Adrenal gland (tissue), 12 donors: ENCODE measurements around the gene ULK3. TPM values are rescaled to one million over a fixed set of nuclear protein-coding genes. Genes with fewer than 3 reads are reported as not detected.
A peak's percentile ranks its signal among the peaks of the same experiment; 100 is the strongest.

Experiments used
- DNase-seq, 7 donors: peaks; one replicate each; pipeline ENCODE4 v3.0.0-alpha.2; 2019 to 2020
- H3K27ac ChIP-seq, 5 donors: fragments of 200-600 bp; sonication (generic) in 4 of 5; 1 replicate in 3 of 5; 2 replicates in 2 of 5; pipeline versions ENCODE4 v1.5.1 to v1.8.0; 2016 to 2020; ENCODE audit warnings: mild to moderate bottlenecking in 1 of 5
- H3K27me3 ChIP-seq: fragments of 200-600 bp; 2 replicates; pipeline ENCODE4 v1.8.0; 2021
- H3K36me3 ChIP-seq, 2 donors: fragments of 200-600 bp; replicated peaks in 1 of 2; 1 replicate in 1 of 2; 2 replicates in 1 of 2; pipeline versions ENCODE4 v1.5.1 to v1.8.0; 2018 to 2022
- H3K4me1 ChIP-seq, 2 donors: fragments of 200-600 bp; replicated peaks in 1 of 2; 1 replicate in 1 of 2; 2 replicates in 1 of 2; pipeline versions ENCODE4 v1.5.1 to v1.8.0; 2018 to 2021
- H3K4me3 ChIP-seq, 4 donors: fragments of 200-600 bp; sonication (generic) in 3 of 4; one replicate each; pipeline ENCODE4 v1.5.1; 2016 to 2018
- H3K9me3 ChIP-seq, 3 donors: fragments of 200-600 bp; sonication (generic) in 1 of 3; replicated peaks in 1 of 3; 1 replicate in 2 of 3; 2 replicates in 1 of 3; pipeline versions ENCODE4 v1.5.1 to v1.8.0; 2016 to 2021
- POLR2A ChIP-seq, 2 donors: fragments of 450-650 bp; IDR thresholded peaks; one replicate each; pipeline ENCODE4 v1.6.1; 2017; ENCODE audit warnings: antibody characterized with exemption in 2 of 2, mild to moderate bottlenecking in 2 of 2, moderate library complexity in 1 of 2
- whole genome bisulfite sequencing, 4 donors: extraction: QIAGEN DNeasy Blood & Tissue Kit in 2 of 4; methylation state at CpG; one replicate each; pipeline versions ENCODE4 v1.1.5 to v1.1.7; 2013 to 2017; 5-methylcytosine and 5-hydroxymethylcytosine counted together
- intact Hi-C, 2 donors: fragments of 100-400 bp; cut with DNase I; formaldehyde crosslinking; loops; one replicate each; pipeline versions ENCODE4 v1.14.1 to v1.15.0; 2022 to 2023
- polyA plus RNA-seq, 3 donors: library from polyadenylated mRNA; stranded (reverse); fragments of 200-250 nt in 2 of 3; fragments of 350-450 nt in 1 of 3; fragmentation: Illumina TruSeq in 1 of 3; extraction: RNeasy Lipid Tissue Mini Kit (QIAGEN cat#74804) in 1 of 3; gene quantifications; one replicate each; pipeline ENCODE4 v1.2.3, GENCODE V29; 2013 to 2014
- total RNA-seq, 9 donors: library from RNA; depleted of rRNA in 4 of 9; stranded (reverse); fragments of >200 nt in 4 of 9; fragments of 120-200 nt in 1 of 9; fragmentation: NEBNext Ultra II Directional in 1 of 9; extraction: Animal tissue kit (Norgen Biotek cat#: 25700) in 1 of 9; gene quantifications; one replicate each; pipeline versions ENCODE4 v1.1.0 to v1.2.4, GENCODE V29; 2013 to 2023
- TF ChIP-seq, protein P1 (sequence below), 6 experiments: fragments of 450-650 bp in 4 of 6; fragments of 200-600 bp in 2 of 6; sonication (generic) in 1 of 6; IDR thresholded peaks; 1 replicate in 5 of 6; 2 replicates in 1 of 6; pipeline versions ENCODE4 v1.5.1 to v1.8.0; 2016 to 2021; ENCODE audit warnings: antibody characterized with exemption in 6 of 6, mild to moderate bottlenecking in 2 of 6, moderate library complexity in 1 of 6
- donor health status: healthy with polysubstance abuse.
- donor health status: Bipolar disorder and iron deficiency.
- donor health status: DM: yes; HTN: yes; CAD: no.
- donor health status: DM: no; HTN: no; CAD: no.
- donor health status: DM: no; HTN: no; CAD: no.
- donor health status: DM: yes; HTN: yes; CAD: no.

Gene ULK3
- total and polyA plus RNA-seq, 12 donors, result 21.7 to 126 (median 52.5) TPM

DNA sequence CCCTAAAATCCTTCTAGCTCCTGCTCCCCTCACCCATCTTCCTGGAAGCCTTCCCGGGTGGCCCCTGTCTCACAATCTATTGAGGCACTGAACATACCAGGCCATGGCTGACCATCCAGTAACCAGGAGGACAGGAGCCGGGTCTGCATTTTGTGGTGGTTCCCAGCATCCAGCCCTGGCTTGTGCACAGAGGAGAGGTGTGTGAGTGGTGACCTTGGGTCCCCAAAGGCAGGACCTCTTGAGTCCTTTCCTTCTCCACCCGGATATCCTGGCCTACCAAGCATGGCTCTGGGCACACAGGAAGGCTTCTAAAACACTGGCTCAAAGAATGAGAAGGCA, 53.2 kb downstream of the ULK3 start:
- Histone ChIP-seq H3K4me3 (peak overlapping the region in 1 of 4 donors; percentile 9), H3K9me3 (no peaks in the 10 kb centered on the region), H3K36me3 (no peaks in the 10 kb centered on the region), H3K4me1 (peaks cover 26 to 85% of the 10 kb centered on the region in 2 donors), H3K27ac (peak overlapping the region in 3 of 5 donors; percentile 39 to 83 (median 60)), H3K27me3 (no peaks in the 10 kb centered on the region)
- intact Hi-C loops, result no loop called here
- TF ChIP-seq POLR2A (IDR thresholded peaks at IDR 0.05), result no peak
- TF ChIP-seq, protein P1, sequence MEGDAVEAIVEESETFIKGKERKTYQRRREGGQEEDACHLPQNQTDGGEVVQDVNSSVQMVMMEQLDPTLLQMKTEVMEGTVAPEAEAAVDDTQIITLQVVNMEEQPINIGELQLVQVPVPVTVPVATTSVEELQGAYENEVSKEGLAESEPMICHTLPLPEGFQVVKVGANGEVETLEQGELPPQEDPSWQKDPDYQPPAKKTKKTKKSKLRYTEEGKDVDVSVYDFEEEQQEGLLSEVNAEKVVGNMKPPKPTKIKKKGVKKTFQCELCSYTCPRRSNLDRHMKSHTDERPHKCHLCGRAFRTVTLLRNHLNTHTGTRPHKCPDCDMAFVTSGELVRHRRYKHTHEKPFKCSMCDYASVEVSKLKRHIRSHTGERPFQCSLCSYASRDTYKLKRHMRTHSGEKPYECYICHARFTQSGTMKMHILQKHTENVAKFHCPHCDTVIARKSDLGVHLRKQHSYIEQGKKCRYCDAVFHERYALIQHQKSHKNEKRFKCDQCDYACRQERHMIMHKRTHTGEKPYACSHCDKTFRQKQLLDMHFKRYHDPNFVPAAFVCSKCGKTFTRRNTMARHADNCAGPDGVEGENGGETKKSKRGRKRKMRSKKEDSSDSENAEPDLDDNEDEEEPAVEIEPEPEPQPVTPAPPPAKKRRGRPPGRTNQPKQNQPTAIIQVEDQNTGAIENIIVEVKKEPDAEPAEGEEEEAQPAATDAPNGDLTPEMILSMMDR (IDR thresholded peaks at IDR 0.05), result no peak
- no peak for DNase-seq
- 33 to 50% (median 39%) methylated on average over 1 to 3 of the region's 3 CpGs for WGBS, 4 donors

DNA sequence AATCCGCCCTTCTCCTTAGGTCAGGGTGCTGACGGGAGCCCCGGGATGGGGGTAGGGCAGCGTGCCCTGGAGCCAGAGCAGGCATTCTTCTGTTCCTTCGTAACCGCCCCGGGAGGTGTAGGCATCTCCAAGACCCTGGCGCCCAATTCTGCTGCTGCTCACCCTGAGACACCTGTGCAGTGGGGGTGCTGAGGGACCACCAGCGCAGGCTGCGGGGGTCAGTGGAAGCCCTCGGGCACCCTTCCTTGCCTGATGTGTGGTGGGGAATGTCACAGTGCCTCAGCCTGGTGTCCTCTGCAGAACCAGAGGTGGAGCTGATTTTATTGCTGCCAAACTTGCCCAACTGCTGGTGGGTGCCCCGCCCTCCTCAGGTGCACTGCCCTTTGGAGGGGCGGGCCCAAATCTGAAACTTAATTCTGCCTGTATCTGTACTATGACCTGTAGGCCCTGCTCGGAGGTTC, 53.8 kb downstream of the ULK3 start:
- WGBS, 4 donors, result 65 to 80% (median 69%) methylated on average over 5 to 14 of the region's 14 CpGs
- DNase-seq, result no peak
- Histone ChIP-seq H3K9me3 (no peaks in the 10 kb centered on the region), H3K4me1 (peaks cover 26 to 88% of the 10 kb centered on the region in 2 donors), H3K36me3 (no peaks in the 10 kb centered on the region), H3K27me3 (no peaks in the 10 kb centered on the region), H3K27ac (peak overlapping the region in 3 of 5 donors; percentile 39 to 83 (median 60)), H3K4me3 (peak overlapping the region in 1 of 4 donors; percentile 9)
- no peak for TF ChIP-seq POLR2A (IDR thresholded peaks at IDR 0.05)
- TF ChIP-seq, protein P1 (IDR thresholded peaks at IDR 0.05), result no peak
- intact Hi-C loops, result no loop called here

DNA sequence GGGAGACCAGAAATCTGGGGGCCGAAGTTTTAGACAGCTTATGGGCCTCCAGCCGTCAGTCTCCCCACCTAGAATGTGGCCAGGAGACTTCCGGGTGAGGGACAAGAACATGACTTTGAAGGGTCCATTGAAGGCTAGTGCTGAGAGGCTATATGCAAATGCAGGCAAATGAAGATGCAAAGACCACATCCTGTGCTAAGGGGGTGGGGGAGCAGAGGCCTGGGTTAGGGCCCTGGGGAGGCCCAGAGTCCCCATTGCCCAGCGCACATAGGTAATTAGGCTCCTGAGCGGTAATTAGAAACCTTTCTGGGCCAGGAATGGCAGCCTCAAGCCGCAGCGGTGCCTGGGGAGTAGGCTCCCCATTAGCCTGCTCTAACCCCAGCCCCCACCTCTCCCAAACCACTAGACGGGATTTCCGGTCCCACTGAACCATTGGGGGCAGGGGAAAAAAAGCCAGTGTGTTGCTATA, 54.2 kb downstream of the ULK3 start:
- intact Hi-C loops, result no loop called here
- no peaks in the 10 kb centered on the region for H3K9me3 ChIP-seq
- H3K27ac ChIP-seq, result peak overlapping the region in 3 of 5 donors; percentile 28 to 83 (median 60)
- H3K4me1 ChIP-seq, result peaks cover 26 to 92% of the 10 kb centered on the region in 2 donors
- WGBS, 4 donors, result 61 to 81% (median 71%) methylated on average over 8 to 9 of the region's 9 CpGs
- H3K27me3 ChIP-seq, result no peaks in the 10 kb centered on the region
- DNase-seq, result no peak
- TF ChIP-seq, protein P1 (IDR thresholded peaks at IDR 0.05), result no peak
- no peak for TF ChIP-seq POLR2A (IDR thresholded peaks at IDR 0.05)
- peak overlapping the region in 1 of 4 donors; percentile 9 for H3K4me3 ChIP-seq
- no peaks in the 10 kb centered on the region for H3K36me3 ChIP-seq

DNA sequence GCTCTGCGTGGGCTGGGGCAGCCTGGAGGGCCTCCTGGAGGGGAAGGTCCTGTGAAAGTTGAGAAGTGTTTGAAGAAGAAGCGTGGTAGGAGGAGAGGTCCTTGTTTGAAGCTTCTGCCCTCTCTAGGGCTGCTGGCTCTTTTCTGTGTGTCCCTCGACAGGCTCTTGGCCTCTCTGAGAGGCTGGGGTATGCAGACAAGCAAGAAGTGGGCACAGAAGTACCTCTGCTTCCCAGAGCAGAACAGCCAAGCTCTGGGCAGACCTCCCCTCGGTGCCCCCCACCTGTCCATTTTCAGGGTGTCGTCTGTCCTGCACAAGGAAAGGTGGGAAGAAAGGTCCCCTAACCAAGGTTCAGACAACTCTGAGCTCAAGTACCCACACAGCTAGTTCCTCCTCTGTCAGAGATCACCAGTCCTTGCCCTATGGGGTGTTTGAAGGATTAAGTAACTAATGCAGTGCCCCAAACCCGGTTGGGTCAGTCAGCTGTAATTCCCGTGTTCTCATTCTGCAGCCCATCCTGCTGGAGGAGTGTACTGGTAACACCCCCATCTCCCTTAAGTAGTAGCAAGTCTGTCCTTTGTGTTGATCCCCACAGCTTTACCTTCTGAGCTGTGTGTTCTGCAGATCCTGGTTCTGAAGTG, 54.8 kb downstream of the ULK3 start:
- no peak for TF ChIP-seq POLR2A (IDR thresholded peaks at IDR 0.05)
- TF ChIP-seq, protein P1 (IDR thresholded peaks at IDR 0.05), result no peak
- intact Hi-C loops, result no loop called here
- Histone ChIP-seq H3K9me3 (no peaks in the 10 kb centered on the region), H3K27me3 (no peaks in the 10 kb centered on the region), H3K4me3 (peak overlapping the region in 1 of 4 donors; percentile 9), H3K36me3 (no peaks in the 10 kb centered on the region), H3K4me1 (peaks cover 28 to 92% of the 10 kb centered on the region in 2 donors), H3K27ac (peak overlapping the region in 2 of 5 donors; percentile 60 to 83)
- WGBS, 4 donors, result 42 to 89% (median 51%) methylated on average over 4 to 7 of the region's 7 CpGs
- DNase-seq, result no peak
